HG02943 (cell line): ENCODE data around the gene COL5A1.

ENCODE experiments used
- ATAC-seq: cut with Tn5 transposase; IDR thresholded peaks from one replicate; pipeline ENCODE4 v1.9.1; 2021; ENCODE audit warnings: mild to moderate bottlenecking, low read depth, moderate library complexity; ENCODE audit not compliant: unreplicated experiment

The COL5A1 gene

GRCh38 chr9:134722120-134722701, 80.6 kb downstream of the COL5A1 start:
- ATAC-seq = no peak

- no peak for ATAC-seq
These were observed 81.4 kb downstream of the COL5A1 start for GRCh38 chr9:134723037-134723436.

DNA sequence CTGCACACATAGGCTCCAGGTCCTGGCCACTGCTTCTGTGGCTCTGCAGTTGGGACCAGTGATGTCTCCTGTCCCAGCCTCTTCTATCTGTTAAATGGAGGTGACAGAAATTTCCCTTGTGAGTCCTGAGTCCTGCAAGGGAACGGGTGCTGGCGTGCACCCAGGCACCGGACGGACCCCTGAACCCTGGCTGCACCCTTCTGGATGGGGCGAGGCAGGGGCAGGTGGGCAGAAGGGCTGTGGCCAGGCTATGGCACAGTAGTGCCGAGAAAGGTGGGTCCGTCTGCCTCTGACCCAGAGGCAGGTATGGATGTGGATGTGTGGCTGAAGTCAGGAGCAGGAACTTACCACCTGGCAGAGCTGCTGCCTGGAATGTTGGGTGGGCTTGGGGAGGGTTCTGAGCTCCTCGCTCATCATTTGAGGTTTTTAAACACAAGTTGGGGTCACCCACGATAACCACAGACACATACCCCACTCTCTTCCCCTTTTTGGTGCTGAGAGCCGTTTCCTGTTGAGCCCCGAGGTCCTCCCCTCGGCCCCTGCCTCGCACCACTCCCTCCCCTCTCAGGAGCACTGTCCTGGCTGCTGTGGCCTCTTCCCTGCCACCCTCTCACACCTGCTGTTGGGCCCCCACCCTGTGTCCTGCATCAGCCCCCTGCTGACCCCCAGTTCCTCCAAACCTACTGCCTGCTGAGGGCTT, 82.0 kb downstream of the COL5A1 start:
- no peak for ATAC-seq

DNA sequence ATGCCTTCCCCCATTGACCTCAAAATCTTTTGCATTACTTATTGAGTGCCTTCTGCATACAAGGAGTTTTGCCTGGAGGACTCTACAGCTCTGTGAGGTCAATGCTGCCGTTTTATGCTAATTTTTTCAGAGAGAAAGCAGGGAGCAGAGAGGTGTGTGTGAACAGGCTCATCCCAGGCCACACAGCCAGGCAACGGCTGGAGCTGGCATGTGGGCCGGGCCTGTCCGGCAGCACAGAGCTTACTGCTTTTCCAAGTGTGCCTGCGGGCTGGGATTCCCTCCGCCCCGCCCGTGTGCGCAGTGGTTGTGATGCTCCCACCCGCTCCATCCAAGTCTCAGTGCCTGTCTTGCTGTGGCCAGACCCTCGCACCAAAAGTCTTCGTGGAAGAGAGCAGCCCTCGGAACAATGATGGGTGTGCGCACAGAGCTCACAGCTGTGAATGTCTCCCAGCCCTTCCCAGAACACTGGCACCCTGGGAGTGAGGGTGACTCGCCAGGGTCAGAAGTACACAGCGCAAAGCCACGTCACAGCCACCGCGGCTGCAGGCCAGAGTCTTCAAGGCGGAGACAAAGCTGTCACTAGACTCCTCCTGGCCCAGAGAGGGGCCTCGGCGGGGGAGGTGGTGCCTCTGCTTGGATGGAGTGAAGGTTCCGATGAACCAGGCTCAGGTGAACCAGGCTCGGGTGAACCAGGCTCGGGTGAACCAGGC, 82.8 kb downstream of the COL5A1 start:
- ATAC-seq = no peak

GRCh38 chr9:134724912-134725604, 83.5 kb downstream of the COL5A1 start:
- ATAC-seq = no peak

- ATAC-seq = no peak
These were observed 84.0 kb downstream of the COL5A1 start for GRCh38 chr9:134725605-134725940.

GRCh38 chr9:134726026-134726721, 84.6 kb downstream of the COL5A1 start:
- ATAC-seq = no peak

GRCh38 chr9:134726722-134727034, 85.1 kb downstream of the COL5A1 start:
- ATAC-seq = no peak

- ATAC-seq = no peak
These were observed 86.6 kb downstream of the COL5A1 start for GRCh38 chr9:134728021-134728795.

DNA sequence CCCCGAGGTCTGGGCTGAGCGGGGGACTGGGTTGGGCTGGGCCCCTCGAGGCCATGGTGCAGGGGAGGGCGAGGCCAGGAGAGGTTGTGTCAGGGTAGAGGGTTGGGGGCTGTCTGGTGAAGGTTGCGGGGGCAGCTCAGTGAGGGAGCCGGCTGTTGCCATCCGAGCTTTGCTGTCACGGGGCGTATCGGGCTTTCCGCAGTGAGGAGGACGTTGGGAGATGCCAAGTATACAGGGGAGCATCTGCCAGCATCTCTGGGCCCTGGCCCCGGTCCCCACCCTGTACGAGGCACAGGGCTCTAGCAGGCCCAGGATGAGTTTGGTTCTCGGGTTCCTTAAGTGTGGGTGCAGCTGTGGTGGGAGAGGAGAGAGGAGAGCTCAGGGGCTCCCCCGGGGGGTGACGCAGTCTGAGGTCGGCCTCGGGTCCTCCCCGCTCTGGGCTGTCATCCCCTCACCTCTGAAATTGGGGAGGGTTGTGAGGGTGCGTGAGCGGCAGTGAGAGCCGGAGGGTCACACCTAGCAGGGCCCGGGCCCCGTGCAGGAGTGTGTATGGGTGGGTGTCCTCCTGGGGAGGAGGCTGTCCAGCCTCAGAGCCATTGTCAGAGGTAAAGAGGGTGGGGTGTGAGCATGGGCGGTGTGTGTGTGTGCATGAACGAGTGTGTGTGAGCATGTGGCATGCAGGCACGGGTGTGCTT, 87.3 kb downstream of the COL5A1 start:
- no peak for ATAC-seq

DNA sequence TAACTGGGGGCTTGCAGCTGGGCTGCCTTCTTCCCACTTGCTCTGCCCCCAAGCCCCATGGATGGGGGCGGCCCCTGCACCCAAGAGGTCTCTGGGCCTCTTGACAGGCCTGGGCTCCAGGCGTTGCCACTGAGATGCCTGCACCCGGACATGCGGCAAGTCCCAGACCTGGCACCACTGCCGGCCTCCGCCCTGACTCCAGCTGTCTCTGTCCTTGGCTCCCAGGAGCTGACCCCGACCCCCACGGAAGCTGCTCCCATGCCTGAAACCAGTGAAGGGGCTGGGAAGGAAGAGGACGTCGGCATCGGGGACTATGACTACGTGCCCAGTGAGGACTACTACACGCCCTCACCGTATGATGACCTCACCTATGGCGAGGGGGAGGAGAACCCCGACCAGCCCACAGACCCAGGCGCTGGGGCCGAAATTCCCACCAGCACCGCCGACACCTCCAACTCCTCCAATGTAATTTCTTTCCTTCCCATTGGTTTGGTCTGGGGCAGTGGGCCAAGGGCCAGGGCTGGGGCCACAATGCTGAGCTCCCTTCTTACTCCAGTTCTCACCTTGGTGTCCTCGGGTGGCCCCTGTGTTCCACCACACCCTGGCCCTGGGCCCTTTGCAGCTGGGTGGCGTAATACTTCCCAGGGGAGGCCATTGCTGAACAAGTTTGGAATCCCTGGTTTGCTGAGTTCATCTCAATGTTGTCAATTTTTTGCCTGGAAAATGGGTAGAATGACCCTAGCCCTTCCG, 88.6 kb downstream of the COL5A1 start:
- no peak for ATAC-seq

- ATAC-seq = no peak
These were observed 89.3 kb downstream of the COL5A1 start for GRCh38 chr9:134730761-134731496.

GRCh38 chr9:134731497-134732391, 90.1 kb downstream of the COL5A1 start:
- no peak for ATAC-seq

GRCh38 chr9:134732392-134733110, 90.9 kb downstream of the COL5A1 start:
- ATAC-seq = no peak

GRCh38 chr9:134733480-134734232, 92.1 kb downstream of the COL5A1 start:
- no peak for ATAC-seq

GRCh38 chr9:134734270-134734669, 92.7 kb downstream of the COL5A1 start:
- no peak for ATAC-seq
